ENCODE data around the gene RPP30. TPM values are rescaled to one million over a fixed set of nuclear protein-coding genes. Genes with fewer than 3 reads are reported as not detected.
A peak's percentile ranks its signal among the peaks of the same experiment; 100 is the strongest.

RPP30 gene
- total and polyA plus RNA-seq, 2 experiments from 2014 or later: 89.7 to 142 TPM

DNA sequence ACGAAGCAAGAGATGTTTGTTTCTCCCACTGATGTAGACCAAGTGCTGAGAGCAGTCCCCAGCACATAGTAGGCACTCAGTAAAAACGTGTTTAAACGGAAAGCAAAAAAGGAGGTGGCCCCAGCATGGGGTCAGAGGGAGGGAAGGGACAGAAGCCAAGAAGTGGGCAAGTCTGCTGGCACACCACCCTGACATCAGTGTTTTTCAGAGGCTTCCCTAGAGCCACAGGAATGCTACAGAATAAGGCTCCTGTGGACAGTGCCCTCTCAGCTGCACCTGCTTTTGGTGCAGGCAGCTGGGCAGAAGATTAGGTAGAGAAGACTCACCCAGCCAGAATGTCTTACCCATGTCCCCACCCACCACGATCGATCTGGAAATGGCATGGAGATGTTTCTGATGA is 57.4 kb downstream of the RPP30 start:
- Mint-ChIP-seq H3K4me3 (no peak overlapping the region), H3K27ac (no peak overlapping the region), H3K36me3 (ENCODE audit: low read depth) (no peaks in the 10 kb centered on the region), H3K27me3 (ENCODE audit: insufficient read depth, low read depth, poor library complexity) (peaks cover 99% of the 10 kb centered on the region), H3K9me3 (no peaks in the 10 kb centered on the region), H3K4me1 (peaks cover 27% of the 10 kb centered on the region)
- Histone ChIP-seq H3K27ac (ENCODE audit: low read depth) (no peak overlapping the region), H3K4me1 (ENCODE audit: insufficient read depth) (peaks cover 26% of the 10 kb centered on the region), H4K20me1 (replicated peaks; ENCODE audit: insufficient read depth) (peaks cover 12% of the 10 kb centered on the region), H3K36me3 (ENCODE audit: insufficient read depth) (no peaks in the 10 kb centered on the region), H3K27me3 (ENCODE audit: insufficient read depth) (peaks cover 96% of the 10 kb centered on the region), H3K79me2 (replicated peaks; ENCODE audit: insufficient read depth) (no peaks in the 10 kb centered on the region), H3K9me2 (ENCODE audit: insufficient read depth) (no peaks in the 10 kb centered on the region), H3K4me3 (no peak overlapping the region), H2AFZ (no peak overlapping the region), H3K4me2 (no peak overlapping the region), H3F3A (replicated peaks; ENCODE audit: low read depth) (peaks cover 6% of the 10 kb centered on the region)
- ATAC-seq: no peak
- peak; percentile 6 for TF ChIP-seq EZH2 (IDR thresholded peaks at IDR 0.05; ENCODE audit: low read depth, unreplicated experiment)
- TF ChIP-seq CREB1 (CRISPR knock-in tag; IDR thresholded peaks at IDR 0.05; ENCODE audit: low read depth): no peak
- TF ChIP-seq, protein P1, sequence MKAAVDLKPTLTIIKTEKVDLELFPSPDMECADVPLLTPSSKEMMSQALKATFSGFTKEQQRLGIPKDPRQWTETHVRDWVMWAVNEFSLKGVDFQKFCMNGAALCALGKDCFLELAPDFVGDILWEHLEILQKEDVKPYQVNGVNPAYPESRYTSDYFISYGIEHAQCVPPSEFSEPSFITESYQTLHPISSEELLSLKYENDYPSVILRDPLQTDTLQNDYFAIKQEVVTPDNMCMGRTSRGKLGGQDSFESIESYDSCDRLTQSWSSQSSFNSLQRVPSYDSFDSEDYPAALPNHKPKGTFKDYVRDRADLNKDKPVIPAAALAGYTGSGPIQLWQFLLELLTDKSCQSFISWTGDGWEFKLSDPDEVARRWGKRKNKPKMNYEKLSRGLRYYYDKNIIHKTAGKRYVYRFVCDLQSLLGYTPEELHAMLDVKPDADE (IDR thresholded peaks at IDR 0.05): no peak
- TF ChIP-seq ZNF331 (CRISPR knock-in tag; IDR thresholded peaks at IDR 0.05; ENCODE audit: low read depth): no peak
- TF ChIP-seq, protein P2, sequence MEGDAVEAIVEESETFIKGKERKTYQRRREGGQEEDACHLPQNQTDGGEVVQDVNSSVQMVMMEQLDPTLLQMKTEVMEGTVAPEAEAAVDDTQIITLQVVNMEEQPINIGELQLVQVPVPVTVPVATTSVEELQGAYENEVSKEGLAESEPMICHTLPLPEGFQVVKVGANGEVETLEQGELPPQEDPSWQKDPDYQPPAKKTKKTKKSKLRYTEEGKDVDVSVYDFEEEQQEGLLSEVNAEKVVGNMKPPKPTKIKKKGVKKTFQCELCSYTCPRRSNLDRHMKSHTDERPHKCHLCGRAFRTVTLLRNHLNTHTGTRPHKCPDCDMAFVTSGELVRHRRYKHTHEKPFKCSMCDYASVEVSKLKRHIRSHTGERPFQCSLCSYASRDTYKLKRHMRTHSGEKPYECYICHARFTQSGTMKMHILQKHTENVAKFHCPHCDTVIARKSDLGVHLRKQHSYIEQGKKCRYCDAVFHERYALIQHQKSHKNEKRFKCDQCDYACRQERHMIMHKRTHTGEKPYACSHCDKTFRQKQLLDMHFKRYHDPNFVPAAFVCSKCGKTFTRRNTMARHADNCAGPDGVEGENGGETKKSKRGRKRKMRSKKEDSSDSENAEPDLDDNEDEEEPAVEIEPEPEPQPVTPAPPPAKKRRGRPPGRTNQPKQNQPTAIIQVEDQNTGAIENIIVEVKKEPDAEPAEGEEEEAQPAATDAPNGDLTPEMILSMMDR (conservative IDR thresholded peaks at IDR 0.05; ENCODE audit: low read depth in 2 of 2): no peak
- DNase-seq (ENCODE audit: low spot score): no peak

DNA sequence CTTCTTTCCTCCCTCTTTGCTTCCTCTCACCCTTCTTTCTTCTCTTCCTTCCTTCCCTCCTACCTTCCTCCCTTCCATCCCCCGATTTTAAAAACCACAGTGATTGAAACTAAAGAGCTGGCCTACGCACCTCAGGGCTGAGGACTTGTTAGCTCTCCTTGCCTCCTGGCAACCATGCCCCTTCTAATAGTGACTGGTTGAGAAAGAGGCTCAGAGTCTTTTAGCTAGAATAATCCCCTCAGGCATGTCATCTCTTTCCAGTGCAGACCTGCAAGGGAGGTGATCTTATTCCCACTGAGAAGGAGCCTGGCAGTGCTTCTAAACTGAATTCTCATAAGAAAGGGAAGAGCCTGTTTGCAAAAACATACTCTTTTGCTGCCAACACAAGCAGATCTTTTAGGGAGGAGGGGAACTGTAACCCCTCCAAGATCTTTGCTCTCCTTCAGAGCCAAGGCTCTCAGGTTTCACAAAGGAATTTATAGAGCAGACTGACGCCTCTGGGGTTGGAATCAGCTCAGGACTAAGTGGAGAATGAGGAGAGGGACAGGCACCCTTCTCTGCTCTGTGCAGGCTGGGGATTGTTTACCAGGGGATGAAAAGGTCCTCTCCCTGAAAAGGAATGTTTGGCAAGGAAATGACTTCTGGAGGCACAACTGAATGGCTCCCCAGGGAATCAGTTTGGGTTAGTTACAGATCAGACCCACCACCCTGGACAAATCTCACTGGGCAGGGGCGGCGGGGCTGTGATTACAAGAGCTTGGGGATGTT is 58.5 kb downstream of the RPP30 start:
- H3K36me3 Mint-ChIP-seq (ENCODE audit: low read depth): no peaks in the 10 kb centered on the region
- H3K27me3 Mint-ChIP-seq (ENCODE audit: insufficient read depth, low read depth, poor library complexity): peaks cover 99% of the 10 kb centered on the region
- H3K4me3 Mint-ChIP-seq: peak overlapping the region; percentile 45
- H3K27ac Mint-ChIP-seq: no peak overlapping the region
- peak overlapping the region; percentile 41; the same call in 1 of the 2 replicates for H3K27ac ChIP-seq (ENCODE audit: low read depth)
- no peaks in the 10 kb centered on the region for H3K9me3 Mint-ChIP-seq
- H3K9me2 ChIP-seq (ENCODE audit: insufficient read depth): no peaks in the 10 kb centered on the region
- no peak for TF ChIP-seq STAT1 (IDR thresholded peaks at IDR 0.05; ENCODE audit: unreplicated experiment)
- TF ChIP-seq ZNF114 (CRISPR knock-in tag; IDR thresholded peaks at IDR 0.05): no peak
- TF ChIP-seq ZNF331 (CRISPR knock-in tag; IDR thresholded peaks at IDR 0.05; ENCODE audit: low read depth): no peak
- no peak for TF ChIP-seq EZH2 (IDR thresholded peaks at IDR 0.05; ENCODE audit: low read depth, unreplicated experiment)
- TF ChIP-seq CREB1 (CRISPR knock-in tag; IDR thresholded peaks at IDR 0.05; ENCODE audit: low read depth): no peak
- TF ChIP-seq, protein P3, sequence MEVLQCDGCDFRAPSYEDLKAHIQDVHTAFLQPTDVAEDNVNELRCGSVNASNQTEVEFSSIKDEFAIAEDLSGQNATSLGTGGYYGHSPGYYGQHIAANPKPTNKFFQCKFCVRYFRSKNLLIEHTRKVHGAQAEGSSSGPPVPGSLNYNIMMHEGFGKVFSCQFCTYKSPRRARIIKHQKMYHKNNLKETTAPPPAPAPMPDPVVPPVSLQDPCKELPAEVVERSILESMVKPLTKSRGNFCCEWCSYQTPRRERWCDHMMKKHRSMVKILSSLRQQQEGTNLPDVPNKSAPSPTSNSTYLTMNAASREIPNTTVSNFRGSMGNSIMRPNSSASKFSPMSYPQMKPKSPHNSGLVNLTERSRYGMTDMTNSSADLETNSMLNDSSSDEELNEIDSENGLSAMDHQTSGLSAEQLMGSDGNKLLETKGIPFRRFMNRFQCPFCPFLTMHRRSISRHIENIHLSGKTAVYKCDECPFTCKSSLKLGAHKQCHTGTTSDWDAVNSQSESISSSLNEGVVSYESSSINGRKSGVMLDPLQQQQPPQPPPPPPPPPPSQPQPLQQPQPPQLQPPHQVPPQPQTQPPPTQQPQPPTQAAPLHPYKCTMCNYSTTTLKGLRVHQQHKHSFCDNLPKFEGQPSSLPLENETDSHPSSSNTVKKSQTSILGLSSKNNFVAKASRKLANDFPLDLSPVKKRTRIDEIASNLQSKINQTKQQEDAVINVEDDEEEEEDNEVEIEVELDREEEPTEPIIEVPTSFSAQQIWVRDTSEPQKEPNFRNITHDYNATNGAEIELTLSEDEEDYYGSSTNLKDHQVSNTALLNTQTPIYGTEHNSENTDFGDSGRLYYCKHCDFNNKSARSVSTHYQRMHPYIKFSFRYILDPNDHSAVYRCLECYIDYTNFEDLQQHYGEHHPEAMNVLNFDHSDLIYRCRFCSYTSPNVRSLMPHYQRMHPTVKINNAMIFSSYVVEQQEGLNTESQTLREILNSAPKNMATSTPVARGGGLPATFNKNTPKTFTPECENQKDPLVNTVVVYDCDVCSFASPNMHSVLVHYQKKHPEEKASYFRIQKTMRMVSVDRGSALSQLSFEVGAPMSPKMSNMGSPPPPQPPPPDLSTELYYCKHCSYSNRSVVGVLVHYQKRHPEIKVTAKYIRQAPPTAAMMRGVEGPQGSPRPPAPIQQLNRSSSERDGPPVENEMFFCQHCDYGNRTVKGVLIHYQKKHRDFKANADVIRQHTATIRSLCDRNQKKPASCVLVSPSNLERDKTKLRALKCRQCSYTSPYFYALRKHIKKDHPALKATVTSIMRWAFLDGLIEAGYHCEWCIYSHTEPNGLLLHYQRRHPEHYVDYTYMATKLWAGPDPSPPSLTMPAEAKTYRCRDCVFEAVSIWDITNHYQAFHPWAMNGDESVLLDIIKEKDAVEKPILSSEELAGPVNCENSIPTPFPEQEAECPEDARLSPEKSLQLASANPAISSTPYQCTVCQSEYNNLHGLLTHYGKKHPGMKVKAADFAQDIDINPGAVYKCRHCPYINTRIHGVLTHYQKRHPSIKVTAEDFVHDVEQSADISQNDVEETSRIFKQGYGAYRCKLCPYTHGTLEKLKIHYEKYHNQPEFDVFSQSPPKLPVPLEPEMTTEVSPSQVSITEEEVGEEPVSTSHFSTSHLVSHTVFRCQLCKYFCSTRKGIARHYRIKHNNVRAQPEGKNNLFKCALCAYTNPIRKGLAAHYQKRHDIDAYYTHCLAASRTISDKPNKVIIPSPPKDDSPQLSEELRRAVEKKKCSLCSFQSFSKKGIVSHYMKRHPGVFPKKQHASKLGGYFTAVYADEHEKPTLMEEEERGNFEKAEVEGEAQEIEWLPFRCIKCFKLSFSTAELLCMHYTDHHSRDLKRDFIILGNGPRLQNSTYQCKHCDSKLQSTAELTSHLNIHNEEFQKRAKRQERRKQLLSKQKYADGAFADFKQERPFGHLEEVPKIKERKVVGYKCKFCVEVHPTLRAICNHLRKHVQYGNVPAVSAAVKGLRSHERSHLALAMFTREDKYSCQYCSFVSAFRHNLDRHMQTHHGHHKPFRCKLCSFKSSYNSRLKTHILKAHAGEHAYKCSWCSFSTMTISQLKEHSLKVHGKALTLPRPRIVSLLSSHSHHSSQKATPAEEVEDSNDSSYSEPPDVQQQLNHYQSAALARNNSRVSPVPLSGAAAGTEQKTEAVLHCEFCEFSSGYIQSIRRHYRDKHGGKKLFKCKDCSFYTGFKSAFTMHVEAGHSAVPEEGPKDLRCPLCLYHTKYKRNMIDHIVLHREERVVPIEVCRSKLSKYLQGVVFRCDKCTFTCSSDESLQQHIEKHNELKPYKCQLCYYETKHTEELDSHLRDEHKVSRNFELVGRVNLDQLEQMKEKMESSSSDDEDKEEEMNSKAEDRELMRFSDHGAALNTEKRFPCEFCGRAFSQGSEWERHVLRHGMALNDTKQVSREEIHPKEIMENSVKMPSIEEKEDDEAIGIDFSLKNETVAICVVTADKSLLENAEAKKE (CRISPR knock-in tag; IDR thresholded peaks at IDR 0.05): no peak
- TF ChIP-seq EZH2phosphoT487 (IDR thresholded peaks at IDR 0.05; ENCODE audit: unreplicated experiment): no peak
- H3K27me3 ChIP-seq (ENCODE audit: insufficient read depth): peaks cover 96% of the 10 kb centered on the region
- no peaks in the 10 kb centered on the region for H3K79me2 ChIP-seq (replicated peaks; ENCODE audit: insufficient read depth)
- peaks cover 6% of the 10 kb centered on the region for H3F3A ChIP-seq (replicated peaks; ENCODE audit: low read depth)
- ATAC-seq (peak; percentile 79), DNase-seq (ENCODE audit: low spot score) (peak; percentile 69)
- H3K4me3 ChIP-seq: peak overlapping the region; percentile 31
- H2AFZ ChIP-seq: no peak overlapping the region
- no peaks in the 10 kb centered on the region for H3K36me3 ChIP-seq (ENCODE audit: insufficient read depth)
- peaks cover 4% of the 10 kb centered on the region for H4K20me1 ChIP-seq (replicated peaks; ENCODE audit: insufficient read depth)
- peaks cover 27% of the 10 kb centered on the region for H3K4me1 Mint-ChIP-seq
- H3K4me1 ChIP-seq (ENCODE audit: insufficient read depth): peaks cover 26% of the 10 kb centered on the region
- H3K4me2 ChIP-seq: peak overlapping the region; percentile 66

Measured in GM23338 (cell line).